HUES64 (cell line): ENCODE data around the gene UMODL1.

ENCODE experiments used
- H3K27ac ChIP-seq: 2 replicates; pipeline ENCODE4 v1.7.0; 2013; ENCODE audit warnings: low read depth, low read length, inconsistent platforms
- H3K27me3 ChIP-seq: 2 replicates; pipeline ENCODE4 v1.6.1; 2013; ENCODE audit warnings: mild to moderate bottlenecking, low read length; ENCODE audit not compliant: insufficient read depth
- H3K36me3 ChIP-seq: 2 replicates; pipeline ENCODE4 v1.6.1; 2013; ENCODE audit warnings: mild to moderate bottlenecking, low read length; ENCODE audit not compliant: insufficient read depth
- H3K4me1 ChIP-seq: 2 replicates; pipeline ENCODE4 v1.6.1; 2013; ENCODE audit warnings: mild to moderate bottlenecking, low read length, moderate library complexity; ENCODE audit not compliant: insufficient read depth
- H3K4me3 ChIP-seq: 2 replicates; pipeline ENCODE4 v1.5.1; 2013; ENCODE audit warnings: mild to moderate bottlenecking, low read length, moderate library complexity
- H3K9ac ChIP-seq: 2 replicates; pipeline ENCODE4 v1.6.1; 2013; ENCODE audit warnings: mild to moderate bottlenecking, low read depth, low read length
- H3K9me3 ChIP-seq: 2 replicates; pipeline ENCODE4 v1.6.1; 2013; ENCODE audit warnings: low read depth, low read length; ENCODE audit not compliant: insufficient read depth
- WGBS: fragments of 150-250, 120-280 bp; methylation state at CpG from one replicate; pipeline ENCODE4 v1.1.7; 2013; ENCODE audit warnings: missing lambda C conversion rate; 5-methylcytosine and 5-hydroxymethylcytosine counted together

Gene UMODL1

GRCh38 chr21:42048870-42049577 is 22.1 kb upstream of the UMODL1 start:
- no peaks in the 10 kb centered on the region for H3K4me1 ChIP-seq
- no peak overlapping the region for H3K4me3 ChIP-seq
- no peak overlapping the region for H3K9ac ChIP-seq
- 0 out of 2 replicates have a peak, but pooled peaks cover 3% of the 10 kb centered on the region for H3K9me3 ChIP-seq
- WGBS = 93% methylated on average over 9 of the region's 10 CpGs
- H3K27ac ChIP-seq = no peak overlapping the region
- H3K27me3 ChIP-seq = no peaks in the 10 kb centered on the region
- H3K36me3 ChIP-seq = no peaks in the 10 kb centered on the region

DNA sequence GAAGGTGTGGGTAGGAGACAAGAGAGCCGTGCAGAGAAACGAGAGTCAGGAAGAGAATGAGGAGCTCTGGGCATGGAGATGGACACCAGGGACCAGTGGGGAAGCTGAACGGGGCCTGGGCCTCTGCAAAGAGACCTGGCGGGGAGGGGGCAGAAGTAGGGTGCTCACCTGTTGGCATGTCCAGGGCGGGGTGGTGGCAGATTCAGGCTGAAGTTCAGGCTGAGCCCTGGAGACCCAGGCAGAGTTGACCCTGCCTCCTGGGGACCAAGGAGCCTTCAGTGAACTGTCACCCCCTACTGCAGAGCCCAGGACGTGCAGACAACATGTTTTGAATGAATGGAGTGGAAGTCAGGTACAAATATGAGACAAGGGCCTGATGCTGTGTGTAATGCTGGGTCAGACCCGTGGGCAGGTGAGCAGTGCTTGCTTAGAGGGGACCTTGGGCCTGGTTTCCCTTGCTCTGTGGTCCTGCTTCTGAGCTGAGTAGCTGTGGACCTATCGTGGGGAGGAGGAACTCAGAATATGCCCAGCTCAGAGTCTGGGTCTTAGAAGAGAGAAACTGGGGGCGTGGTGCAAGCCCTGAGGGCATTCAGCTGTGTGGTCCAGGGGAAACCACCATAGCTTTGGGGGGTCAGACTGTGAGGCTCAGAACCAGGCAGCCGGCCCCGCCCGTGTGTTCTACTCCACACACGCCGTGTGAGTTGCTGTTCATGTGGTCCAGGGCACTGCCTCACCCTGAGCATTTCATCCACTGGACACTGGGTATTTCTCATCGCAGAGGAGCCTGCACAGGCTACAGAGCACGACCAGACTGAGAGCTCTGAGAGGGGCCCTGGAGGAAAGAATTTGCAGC is 21.3 kb upstream of the UMODL1 start:
- 90% methylated on average over 16 of the region's 16 CpGs for WGBS
- H3K4me1 ChIP-seq = no peaks in the 10 kb centered on the region

GRCh38 chr21:42051788-42052187 is 19.3 kb upstream of the UMODL1 start:
- WGBS = 88% methylated on average over 9 of the region's 9 CpGs

More for the DNA sequence above, 21.3 kb upstream of the UMODL1 start:
- no peak overlapping the region for H3K4me3 ChIP-seq
- H3K27me3 ChIP-seq = no peaks in the 10 kb centered on the region
- no peaks in the 10 kb centered on the region for H3K36me3 ChIP-seq
- 0 out of 2 replicates have a peak, but pooled peaks cover 3% of the 10 kb centered on the region for H3K9me3 ChIP-seq
- H3K9ac ChIP-seq = no peak overlapping the region
- no peak overlapping the region for H3K27ac ChIP-seq

GRCh38 chr21:42055425-42055824 is 15.7 kb upstream of the UMODL1 start:
- no peak overlapping the region for H3K27ac ChIP-seq
- H3K36me3 ChIP-seq = no peaks in the 10 kb centered on the region
- H3K9me3 ChIP-seq = 0 out of 2 replicates have a peak, but pooled peaks cover 3% of the 10 kb centered on the region
- H3K4me1 ChIP-seq = peaks cover 13% of the 10 kb centered on the region; the same call in 1 of the 2 replicates
- WGBS = 83% methylated on average over 9 of the region's 9 CpGs
- no peak overlapping the region for H3K9ac ChIP-seq
- H3K4me3 ChIP-seq = no peak overlapping the region
- H3K27me3 ChIP-seq = no peaks in the 10 kb centered on the region

More at GRCh38 chr21:42051788-42052187, 19.3 kb upstream of the UMODL1 start:
- H3K9ac ChIP-seq = no peak overlapping the region
- no peak overlapping the region for H3K27ac ChIP-seq
- no peaks in the 10 kb centered on the region for H3K27me3 ChIP-seq
- H3K36me3 ChIP-seq = no peaks in the 10 kb centered on the region
- H3K4me3 ChIP-seq = no peak overlapping the region
- peaks cover 4% of the 10 kb centered on the region; the same call in 1 of the 2 replicates for H3K4me1 ChIP-seq
- H3K9me3 ChIP-seq = 0 out of 2 replicates have a peak, but pooled peaks cover 3% of the 10 kb centered on the region

- H3K27me3 ChIP-seq = no peaks in the 10 kb centered on the region
- no peak overlapping the region for H3K27ac ChIP-seq
- 91% methylated on average over 11 of the region's 11 CpGs for WGBS
Observed at GRCh38 chr21:42056468-42056867, 14.6 kb upstream of the UMODL1 start.

DNA sequence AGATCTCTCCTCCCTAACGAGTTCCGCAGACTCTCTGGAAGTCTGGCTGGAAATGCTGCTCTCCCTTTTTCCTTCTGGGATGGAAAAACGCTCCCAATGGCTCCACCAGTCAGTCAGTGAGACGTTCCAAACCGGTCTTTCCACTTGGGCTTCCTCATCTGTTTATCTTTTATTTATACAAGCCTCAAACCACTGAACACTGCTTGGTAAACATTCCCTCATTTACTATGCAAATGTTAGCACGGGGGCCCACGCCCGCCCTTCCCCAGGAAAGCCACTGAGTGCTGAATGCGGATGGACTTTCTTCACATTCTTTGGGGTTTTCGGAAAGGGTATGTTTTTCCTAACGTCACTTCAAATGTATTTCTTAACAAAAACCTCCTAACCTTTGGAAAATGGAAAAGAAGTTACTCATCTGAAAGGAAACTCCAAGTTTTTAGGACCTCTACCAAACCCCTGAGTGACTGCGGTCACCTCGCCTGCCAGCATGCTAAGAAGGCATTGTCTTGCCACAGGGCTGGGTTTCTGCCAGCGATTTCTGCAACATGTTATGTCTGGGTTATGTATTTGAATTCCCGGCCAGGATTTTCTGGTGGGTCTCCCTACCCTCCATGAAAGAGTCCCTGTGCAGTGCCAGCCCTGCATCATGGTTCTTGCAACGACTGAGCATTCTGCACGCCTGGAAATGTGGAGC is 14.0 kb upstream of the UMODL1 start:
- Histone ChIP-seq H3K36me3 (no peaks in the 10 kb centered on the region), H3K27ac (no peak overlapping the region), H3K4me3 (no peak overlapping the region), H3K9me3 (0 out of 2 replicates have a peak, but pooled peaks cover 3% of the 10 kb centered on the region), H3K27me3 (no peaks in the 10 kb centered on the region), H3K4me1 (peaks cover 13% of the 10 kb centered on the region; the same call in 1 of the 2 replicates), H3K9ac (no peak overlapping the region)
- WGBS = 55% methylated on average over 16 of the region's 17 CpGs

More at GRCh38 chr21:42056468-42056867, 14.6 kb upstream of the UMODL1 start:
- H3K9ac ChIP-seq = no peak overlapping the region
- H3K36me3 ChIP-seq = no peaks in the 10 kb centered on the region
- peaks cover 13% of the 10 kb centered on the region; the same call in 1 of the 2 replicates for H3K4me1 ChIP-seq
- H3K9me3 ChIP-seq = 0 out of 2 replicates have a peak, but pooled peaks cover 3% of the 10 kb centered on the region
- no peak overlapping the region for H3K4me3 ChIP-seq

GRCh38 chr21:42057851-42058437 is 13.2 kb upstream of the UMODL1 start:
- 88% methylated on average over 11 of the region's 11 CpGs for WGBS
- Histone ChIP-seq H3K4me3 (no peak overlapping the region), H3K9me3 (0 out of 2 replicates have a peak, but pooled peaks cover 3% of the 10 kb centered on the region), H3K27me3 (no peaks in the 10 kb centered on the region), H3K9ac (no peak overlapping the region), H3K4me1 (peaks cover 16% of the 10 kb centered on the region; the same call in 1 of the 2 replicates), H3K27ac (no peak overlapping the region), H3K36me3 (no peaks in the 10 kb centered on the region)

GRCh38 chr21:42058631-42059111 is 12.4 kb upstream of the UMODL1 start:
- WGBS = 94% methylated on average over 11 of the region's 11 CpGs
- Histone ChIP-seq H3K4me3 (no peak overlapping the region), H3K36me3 (no peaks in the 10 kb centered on the region), H3K9me3 (no peaks in the 10 kb centered on the region), H3K27ac (no peak overlapping the region), H3K9ac (no peak overlapping the region), H3K4me1 (peaks cover 22% of the 10 kb centered on the region; the same call in 1 of the 2 replicates), H3K27me3 (no peaks in the 10 kb centered on the region)

GRCh38 chr21:42059141-42059540 is 12.0 kb upstream of the UMODL1 start:
- no peaks in the 10 kb centered on the region for H3K9me3 ChIP-seq
- H3K36me3 ChIP-seq = no peaks in the 10 kb centered on the region
- H3K27ac ChIP-seq = no peak overlapping the region
- no peak overlapping the region for H3K9ac ChIP-seq
- H3K27me3 ChIP-seq = no peaks in the 10 kb centered on the region
- 94% methylated on average over 9 of the region's 9 CpGs for WGBS
- no peak overlapping the region for H3K4me3 ChIP-seq
- H3K4me1 ChIP-seq = peaks cover 23% of the 10 kb centered on the region

DNA sequence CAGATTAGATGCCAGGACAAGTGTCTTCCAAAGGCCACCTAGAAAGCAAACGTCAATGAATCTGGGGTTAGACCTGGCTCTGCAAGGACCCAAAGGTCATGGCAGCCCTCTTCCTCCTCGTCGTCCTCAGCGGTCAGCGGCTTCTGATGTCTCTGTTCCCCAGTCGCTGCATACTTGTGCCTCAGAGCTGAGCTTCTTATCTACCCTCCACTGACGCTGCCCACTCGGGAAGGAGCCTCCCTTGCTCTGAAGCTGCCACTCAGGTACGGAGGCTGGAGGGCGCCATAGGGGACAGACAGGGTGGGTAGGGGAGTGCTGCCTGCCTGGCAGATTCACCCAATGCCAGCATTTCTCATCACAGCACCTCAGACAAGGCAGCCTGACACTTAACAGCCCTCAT is 11.4 kb upstream of the UMODL1 start:
- H3K27ac ChIP-seq = no peak overlapping the region
- no peak overlapping the region for H3K4me3 ChIP-seq
- no peaks in the 10 kb centered on the region for H3K9me3 ChIP-seq
- H3K9ac ChIP-seq = no peak overlapping the region
- 83% methylated on average over 9 of the region's 10 CpGs for WGBS
- H3K4me1 ChIP-seq = peaks cover 26% of the 10 kb centered on the region
- no peaks in the 10 kb centered on the region for H3K36me3 ChIP-seq
- H3K27me3 ChIP-seq = no peaks in the 10 kb centered on the region
